KMS-11 (cell line): ENCODE measurements around the gene BGN.

Experiments used
- H2AFZ ChIP-seq: fragments of 200-600 bp; sonication (generic); 2 replicates; pipeline ENCODE4 v1.6.1; 2016; ENCODE audit warnings: antibody characterized with exemption, mixed run types, low read depth
- H3K27ac ChIP-seq: fragments of 200-600 bp; sonication (generic); 2 replicates; pipeline ENCODE4 v1.6.1; 2016; ENCODE audit warnings: mild to moderate bottlenecking, mixed run types
- H3K27me3 ChIP-seq: fragments of 200-600 bp; sonication (generic); 2 replicates; pipeline ENCODE4 v1.6.1; 2017; ENCODE audit warnings: mild to moderate bottlenecking, low read depth, mixed run types, moderate library complexity; ENCODE audit not compliant: insufficient read depth
- H3K36me3 ChIP-seq: fragments of 200-600 bp; sonication (generic); 2 replicates; pipeline ENCODE4 v1.6.1; 2017; ENCODE audit warnings: mild to moderate bottlenecking, mixed run types; ENCODE audit not compliant: insufficient read depth
- H3K4me1 ChIP-seq: fragments of 200-600 bp; sonication (generic); 2 replicates; pipeline ENCODE4 v1.6.1; 2016; ENCODE audit warnings: mild to moderate bottlenecking, low read depth, mixed run types; ENCODE audit not compliant: poor library complexity, severe bottlenecking
- H3K4me2 ChIP-seq: fragments of 200-600 bp; sonication (generic); 2 replicates; pipeline ENCODE4 v1.7.0; 2016; ENCODE audit warnings: mild to moderate bottlenecking, mixed run types
- H3K4me3 ChIP-seq: fragments of 200-600 bp; sonication (generic); IDR thresholded peaks from 2 replicates; pipeline ENCODE4 v1.6.1; 2017; ENCODE audit warnings: low read depth, low read length, mixed read lengths; ENCODE audit not compliant: insufficient read depth
- H3K79me2 ChIP-seq: fragments of 200-600 bp; sonication (generic); 2 replicates; pipeline ENCODE4 v1.6.1; 2016; ENCODE audit warnings: low read depth, mixed run types; ENCODE audit not compliant: insufficient read depth
- H3K9ac ChIP-seq: fragments of 200-600 bp; sonication (generic); 2 replicates; pipeline ENCODE4 v1.6.1; 2016; ENCODE audit warnings: mild to moderate bottlenecking, mixed run types
- H4K20me1 ChIP-seq: fragments of 200-600 bp; sonication (generic); 2 replicates; pipeline ENCODE4 v1.6.1; 2016; ENCODE audit warnings: mild to moderate bottlenecking, mixed run types; ENCODE audit not compliant: insufficient read depth
- TF ChIP-seq, protein P1 (sequence below): fragments of 200-600 bp; sonication (generic); conservative IDR thresholded peaks from 2 replicates; pipeline ENCODE4 v1.6.1; 2017; ENCODE audit warnings: low read depth, mild to moderate bottlenecking, antibody characterized with exemption, low read length, moderate library complexity, mixed read lengths

The BGN gene

DNA sequence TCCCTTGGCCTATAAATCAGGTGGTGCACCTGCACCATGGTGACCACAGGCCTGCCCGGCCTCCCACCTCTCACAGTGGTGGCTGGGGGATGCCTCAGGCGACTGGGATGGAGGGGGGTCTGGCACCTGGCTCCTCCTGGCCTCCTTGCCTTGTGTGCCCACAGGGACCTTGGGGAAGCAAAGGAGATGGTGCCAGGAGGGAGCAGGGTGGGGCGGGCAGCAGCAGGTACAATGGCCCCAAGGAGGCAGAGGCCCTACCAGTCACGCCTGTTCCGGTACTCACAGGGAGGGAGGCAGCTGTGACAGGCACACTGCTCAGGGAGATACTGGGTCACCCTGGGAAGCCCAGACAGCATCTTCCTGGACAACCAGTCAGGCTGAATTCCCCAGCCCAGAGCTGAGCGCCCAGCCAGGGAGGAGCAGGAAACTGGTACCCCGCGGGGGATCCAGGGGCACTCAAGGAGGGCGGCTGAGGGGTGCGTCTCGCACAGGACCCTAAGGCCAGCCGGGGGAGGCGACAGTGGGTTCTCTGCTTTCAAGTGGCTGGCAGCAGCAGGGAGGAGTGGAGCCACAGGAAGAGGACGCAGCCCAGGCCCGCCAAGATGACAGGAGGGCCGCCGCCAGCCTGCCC lies 47.7 kb upstream of the BGN start:
- Histone ChIP-seq H3K9ac (no peak overlapping the region), H3K4me3 (no peak overlapping the region)
- TF ChIP-seq, protein P1, sequence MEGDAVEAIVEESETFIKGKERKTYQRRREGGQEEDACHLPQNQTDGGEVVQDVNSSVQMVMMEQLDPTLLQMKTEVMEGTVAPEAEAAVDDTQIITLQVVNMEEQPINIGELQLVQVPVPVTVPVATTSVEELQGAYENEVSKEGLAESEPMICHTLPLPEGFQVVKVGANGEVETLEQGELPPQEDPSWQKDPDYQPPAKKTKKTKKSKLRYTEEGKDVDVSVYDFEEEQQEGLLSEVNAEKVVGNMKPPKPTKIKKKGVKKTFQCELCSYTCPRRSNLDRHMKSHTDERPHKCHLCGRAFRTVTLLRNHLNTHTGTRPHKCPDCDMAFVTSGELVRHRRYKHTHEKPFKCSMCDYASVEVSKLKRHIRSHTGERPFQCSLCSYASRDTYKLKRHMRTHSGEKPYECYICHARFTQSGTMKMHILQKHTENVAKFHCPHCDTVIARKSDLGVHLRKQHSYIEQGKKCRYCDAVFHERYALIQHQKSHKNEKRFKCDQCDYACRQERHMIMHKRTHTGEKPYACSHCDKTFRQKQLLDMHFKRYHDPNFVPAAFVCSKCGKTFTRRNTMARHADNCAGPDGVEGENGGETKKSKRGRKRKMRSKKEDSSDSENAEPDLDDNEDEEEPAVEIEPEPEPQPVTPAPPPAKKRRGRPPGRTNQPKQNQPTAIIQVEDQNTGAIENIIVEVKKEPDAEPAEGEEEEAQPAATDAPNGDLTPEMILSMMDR = no peak

DNA sequence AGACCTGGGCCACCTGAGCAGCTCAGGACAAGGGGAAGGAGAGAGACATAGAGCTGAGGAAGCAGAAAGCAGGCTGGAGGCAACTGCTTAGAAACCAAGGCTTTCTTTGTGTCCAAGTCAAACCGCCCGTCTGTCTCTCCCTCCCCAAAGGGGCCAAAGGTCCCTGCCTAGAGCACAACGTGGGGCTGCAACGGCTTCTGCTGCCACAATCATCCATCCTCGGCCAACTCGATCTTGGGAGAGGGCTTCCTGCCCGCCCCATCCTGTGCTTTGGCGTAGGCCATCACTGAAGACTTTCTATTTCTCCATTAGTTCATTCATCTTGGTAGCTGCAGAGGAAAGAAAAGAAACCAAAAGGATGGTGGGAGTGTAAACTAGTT lies 47.2 kb upstream of the BGN start:
- H4K20me1 ChIP-seq = no peaks in the 10 kb centered on the region

More for the DNA sequence above, 47.7 kb upstream of the BGN start:
- H3K36me3 ChIP-seq = no peaks in the 10 kb centered on the region
- H3K27me3 ChIP-seq = no peaks in the 10 kb centered on the region
- no peak overlapping the region for H3K4me2 ChIP-seq
- H3K79me2 ChIP-seq = no peaks in the 10 kb centered on the region
- no peaks in the 10 kb centered on the region for H4K20me1 ChIP-seq
- no peaks in the 10 kb centered on the region for H3K4me1 ChIP-seq
- H2AFZ ChIP-seq = no peak overlapping the region
- H3K27ac ChIP-seq = no peak overlapping the region

GRCh38 chrX:153448556-153449367 lies 46.0 kb upstream of the BGN start:
- TF ChIP-seq, protein P1 = no peak
- Histone ChIP-seq H2AFZ (no peak overlapping the region), H3K4me1 (no peaks in the 10 kb centered on the region), H3K9ac (no peak overlapping the region), H3K4me3 (no peak overlapping the region), H3K79me2 (no peaks in the 10 kb centered on the region), H3K36me3 (no peaks in the 10 kb centered on the region), H4K20me1 (no peaks in the 10 kb centered on the region), H3K4me2 (no peak overlapping the region), H3K27me3 (no peaks in the 10 kb centered on the region), H3K27ac (no peak overlapping the region)

More for the DNA sequence above, 47.2 kb upstream of the BGN start:
- Histone ChIP-seq H2AFZ (no peak overlapping the region), H3K79me2 (no peaks in the 10 kb centered on the region), H3K4me2 (no peak overlapping the region), H3K4me1 (no peaks in the 10 kb centered on the region), H3K9ac (no peak overlapping the region), H3K27ac (no peak overlapping the region), H3K36me3 (no peaks in the 10 kb centered on the region), H3K4me3 (no peak overlapping the region), H3K27me3 (no peaks in the 10 kb centered on the region)
- TF ChIP-seq, protein P1 = no peak

DNA sequence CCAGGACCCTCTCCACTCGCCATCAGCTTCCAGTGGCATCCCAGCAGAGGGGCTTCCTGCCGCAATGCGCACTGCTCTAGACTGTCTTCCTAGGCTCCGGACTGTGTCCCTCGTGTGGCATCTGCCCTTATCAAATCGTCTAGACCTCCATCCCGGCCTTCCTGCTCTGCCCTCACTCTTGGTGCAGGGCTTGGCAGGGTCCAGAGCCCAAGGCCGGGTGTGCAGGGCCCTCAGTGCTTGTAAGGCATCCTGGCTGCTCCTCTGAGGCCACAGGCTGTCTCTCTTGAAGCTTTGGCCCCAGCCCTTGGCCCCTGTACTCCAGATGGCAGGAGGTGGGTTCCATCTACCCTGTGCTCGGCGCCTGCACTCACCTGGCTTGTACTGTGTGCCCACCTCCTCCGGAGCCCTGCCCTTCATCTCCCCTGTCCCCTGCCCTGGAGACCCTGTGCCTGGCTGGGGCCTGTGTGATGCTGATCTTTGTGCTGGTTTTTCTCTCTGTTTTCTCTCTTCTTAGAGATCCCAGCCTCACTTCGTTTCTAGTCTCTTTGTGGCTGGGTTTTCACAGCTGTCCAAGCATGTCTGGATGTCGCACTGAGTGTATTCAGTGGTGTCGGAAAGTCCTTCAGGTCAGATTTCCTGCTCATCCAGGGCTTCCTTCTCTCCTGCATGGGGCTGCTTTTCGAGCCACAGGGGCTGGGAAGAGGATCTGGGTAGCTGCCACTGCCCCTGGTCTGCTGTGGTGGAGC lies 45.2 kb upstream of the BGN start:
- Histone ChIP-seq H3K27me3 (no peaks in the 10 kb centered on the region), H4K20me1 (no peaks in the 10 kb centered on the region), H2AFZ (no peak overlapping the region), H3K9ac (no peak overlapping the region), H3K4me3 (no peak overlapping the region), H3K4me1 (no peaks in the 10 kb centered on the region), H3K27ac (no peak overlapping the region), H3K79me2 (no peaks in the 10 kb centered on the region), H3K36me3 (no peaks in the 10 kb centered on the region), H3K4me2 (no peak overlapping the region)
- TF ChIP-seq, protein P1 = no peak
